Activated CD4-positive, alpha-beta T cell treated with anti-CD3 and anti-CD28 coated beads, Interleukin-2, amount 10 ng/mL, durations not matched to agents 7 days and 5 days (primary cell): ENCODE measurements around the gene ECHDC1. TPM values are rescaled to one million over a fixed set of nuclear protein-coding genes. Genes with fewer than 3 reads are reported as not detected.

Experiments
- CTCF ChIA-PET: fragments of 350-600 bp; sonication (Branson Sonifier 250); formaldehyde crosslinking; loops from one replicate; lab custom pipeline; 2021; ENCODE audit warnings: antibody characterized with exemption; lab: Charles Lee
- POLR2A ChIA-PET: fragments of 350-600 bp; sonication (Branson Sonifier 250); formaldehyde crosslinking; loops from one replicate; lab custom pipeline; 2021; ENCODE audit warnings: antibody characterized with exemption; lab: Charles Lee
- DNase-seq: peaks from one replicate; pipeline ENCODE4 v3.0.0-alpha.2; 2020
- H3K27ac Mint-ChIP-seq: one replicate; pipeline ENCODE4 v1.8.0; 2021; ENCODE audit warnings: mild to moderate bottlenecking, moderate library complexity, mixed read lengths
- H3K27me3 Mint-ChIP-seq: one replicate; pipeline ENCODE4 v1.8.0; 2021; ENCODE audit warnings: mixed read lengths
- H3K36me3 Mint-ChIP-seq: one replicate; pipeline ENCODE4 v1.8.0; 2021; ENCODE audit warnings: low read depth, mixed read lengths
- H3K4me1 Mint-ChIP-seq: one replicate; pipeline ENCODE4 v1.8.0; 2021; ENCODE audit warnings: mixed read lengths
- H3K4me3 Mint-ChIP-seq: one replicate; pipeline ENCODE4 v1.8.0; 2021; ENCODE audit warnings: mild to moderate bottlenecking, moderate library complexity, mixed read lengths
- H3K9me3 Mint-ChIP-seq: one replicate; pipeline ENCODE4 v1.8.0; 2021; ENCODE audit warnings: mixed read lengths
- total RNA-seq, 2 experiments: library from RNA; stranded (reverse); gene quantifications; one replicate each; pipeline ENCODE4 v1.2.3, GENCODE V29; 2021

Gene ECHDC1
- total RNA-seq, 2 experiments from 2014 or later = 31.1 to 38.5 TPM

DNA sequence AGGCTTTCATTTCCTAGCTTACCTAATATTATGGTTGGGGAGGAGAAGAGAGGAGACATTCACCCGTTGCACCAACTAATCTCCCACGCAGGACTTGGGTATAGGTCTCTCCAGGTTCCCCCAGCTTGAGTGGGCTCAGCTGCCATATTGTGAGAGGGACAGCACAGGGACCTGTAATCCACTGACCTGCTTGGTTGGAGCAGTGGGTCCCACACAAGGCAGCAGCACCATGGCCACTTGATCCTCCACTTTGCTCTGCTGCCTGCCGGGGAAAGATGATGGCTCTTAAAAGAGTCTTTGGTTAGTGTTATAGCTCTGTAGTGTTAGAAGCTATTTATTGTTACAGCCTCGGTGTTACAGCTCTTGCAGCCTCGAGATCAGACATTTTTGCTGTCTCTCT, 22.5 kb upstream of the ECHDC1 start:
- H3K4me1 Mint-ChIP-seq = no peaks in the 10 kb centered on the region
- no peak overlapping the region for H3K27ac Mint-ChIP-seq
- H3K27me3 Mint-ChIP-seq = peaks cover 2% of the 10 kb centered on the region
- no peaks in the 10 kb centered on the region for H3K9me3 Mint-ChIP-seq
- POLR2A ChIA-PET = no interaction called here
- H3K36me3 Mint-ChIP-seq = no peaks in the 10 kb centered on the region
- H3K4me3 Mint-ChIP-seq = no peak overlapping the region
- CTCF ChIA-PET = interaction anchor here (1.4 kb wide), 1 partner anchor 16 kb away, joined by 3 read pairs; no protein-coding TSS in a partner anchor
- DNase-seq = no peak

DNA sequence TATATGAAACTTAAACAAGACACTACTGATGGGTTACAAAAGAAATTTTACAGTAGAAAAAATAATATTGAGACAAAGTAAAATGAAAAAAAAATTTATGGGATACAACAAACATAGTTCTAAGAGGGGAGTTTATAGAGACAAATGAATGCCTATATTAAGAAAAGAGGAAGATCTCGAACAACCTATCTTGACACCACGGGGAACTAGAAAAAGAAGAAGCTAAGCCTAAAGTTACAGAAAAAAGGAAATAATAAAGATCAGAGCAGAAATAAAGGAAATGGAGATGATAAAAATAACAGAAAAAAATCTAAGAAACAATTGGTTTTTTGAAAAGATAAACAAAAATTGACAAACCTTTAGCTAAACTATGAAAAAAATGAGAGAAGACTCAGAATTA, 9.1 kb upstream of the ECHDC1 start:
- H3K27ac Mint-ChIP-seq = no peak overlapping the region
- H3K27me3 Mint-ChIP-seq = peaks cover 3% of the 10 kb centered on the region
- peaks cover 3% of the 10 kb centered on the region for H3K36me3 Mint-ChIP-seq
- H3K9me3 Mint-ChIP-seq = peaks cover 32% of the 10 kb centered on the region
- CTCF ChIA-PET = no interaction called here
- DNase-seq = no peak
- no peaks in the 10 kb centered on the region for H3K4me1 Mint-ChIP-seq
- no peak overlapping the region for H3K4me3 Mint-ChIP-seq
- POLR2A ChIA-PET = no interaction called here

GRCh38 chr6:127349980-127350379, 6.6 kb upstream of the ECHDC1 start:
- CTCF ChIA-PET = no interaction called here
- DNase-seq = no peak
- Mint-ChIP-seq H3K27ac (no peak overlapping the region), H3K27me3 (no peaks in the 10 kb centered on the region), H3K36me3 (peaks cover 3% of the 10 kb centered on the region), H3K4me3 (no peak overlapping the region), H3K9me3 (peaks cover 25% of the 10 kb centered on the region), H3K4me1 (no peaks in the 10 kb centered on the region)
- POLR2A ChIA-PET = no interaction called here

DNA sequence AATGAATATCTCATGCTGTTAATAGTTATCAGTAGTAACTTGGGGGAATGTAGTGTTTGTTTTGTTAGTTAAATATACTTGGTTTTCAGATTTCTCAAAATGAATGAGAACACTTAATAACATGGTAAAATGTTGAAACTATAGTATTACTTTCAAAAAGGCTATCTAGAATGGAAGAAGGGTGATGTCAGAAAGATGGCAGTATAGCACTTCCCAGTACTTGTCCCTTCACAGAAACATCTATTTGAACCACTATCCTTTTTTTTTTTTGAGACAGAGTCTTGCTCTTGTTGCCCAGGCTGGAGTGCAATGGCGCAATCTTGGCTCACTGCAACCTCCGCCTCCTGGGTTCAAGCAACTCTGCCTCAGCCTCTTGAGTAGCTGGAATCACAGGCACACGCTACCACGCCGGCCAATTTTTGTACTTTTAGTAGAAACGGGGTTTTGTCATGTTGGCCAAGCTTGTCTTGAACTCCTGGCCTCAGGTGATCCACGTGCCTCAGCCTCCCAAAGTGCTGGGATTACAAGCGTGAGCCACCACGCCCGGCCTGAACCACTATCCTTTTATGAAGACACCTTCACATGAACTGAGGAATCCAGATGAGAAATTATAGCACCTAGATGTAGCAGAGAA, 4.7 kb upstream of the ECHDC1 start:
- ChIA-PET POLR2A (no interaction called here), CTCF (interaction anchor here (1.3 kb wide), 1 partner anchor 82 kb away, joined by 3 read pairs; the partner anchor contains the start of gene RNF146)
- Mint-ChIP-seq H3K9me3 (peaks cover 18% of the 10 kb centered on the region), H3K36me3 (peaks cover 3% of the 10 kb centered on the region), H3K27me3 (no peaks in the 10 kb centered on the region), H3K4me1 (no peaks in the 10 kb centered on the region), H3K4me3 (no peak overlapping the region), H3K27ac (no peak overlapping the region)
- no peak for DNase-seq

- CTCF ChIA-PET = interaction anchor here (1.3 kb wide), 1 partner anchor 81 kb away, joined by 3 read pairs; the partner anchor contains the start of gene RNF146
- no peak overlapping the region for H3K4me3 Mint-ChIP-seq
Measured at GRCh38 chr6:127347178-127347577, 3.8 kb upstream of the ECHDC1 start.

DNA sequence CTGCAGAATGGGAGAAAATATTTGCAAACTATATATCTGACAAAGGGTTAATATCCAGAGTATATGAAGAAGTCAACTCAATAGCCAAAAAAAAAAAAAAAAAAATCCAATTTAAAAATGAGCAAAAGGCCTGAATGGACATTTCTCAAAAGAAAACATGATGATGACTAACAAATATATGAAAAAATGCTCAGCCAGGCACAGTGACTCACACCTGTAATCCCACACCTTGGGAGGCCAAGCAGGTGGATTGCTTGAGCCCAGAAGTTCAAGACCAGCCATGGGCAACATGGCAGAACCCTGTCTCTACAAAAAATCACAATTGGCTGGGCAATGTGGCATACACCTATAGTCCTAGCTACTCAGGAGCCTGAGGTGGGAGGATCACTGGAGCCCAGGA, 2.1 kb upstream of the ECHDC1 start:
- ChIA-PET CTCF (no interaction called here), POLR2A (no interaction called here)
- Mint-ChIP-seq H3K4me3 (no peak overlapping the region), H3K27ac (no peak overlapping the region), H3K36me3 (peaks cover 8% of the 10 kb centered on the region), H3K27me3 (no peaks in the 10 kb centered on the region), H3K4me1 (peaks cover 3% of the 10 kb centered on the region), H3K9me3 (peaks cover 11% of the 10 kb centered on the region)
- no peak for DNase-seq

More at GRCh38 chr6:127347178-127347577, 3.8 kb upstream of the ECHDC1 start:
- POLR2A ChIA-PET = no interaction called here
- H3K27ac Mint-ChIP-seq = no peak overlapping the region
- peaks cover 3% of the 10 kb centered on the region for H3K36me3 Mint-ChIP-seq
- H3K27me3 Mint-ChIP-seq = no peaks in the 10 kb centered on the region
- no peak for DNase-seq
- H3K9me3 Mint-ChIP-seq = peaks cover 12% of the 10 kb centered on the region
- no peaks in the 10 kb centered on the region for H3K4me1 Mint-ChIP-seq

DNA sequence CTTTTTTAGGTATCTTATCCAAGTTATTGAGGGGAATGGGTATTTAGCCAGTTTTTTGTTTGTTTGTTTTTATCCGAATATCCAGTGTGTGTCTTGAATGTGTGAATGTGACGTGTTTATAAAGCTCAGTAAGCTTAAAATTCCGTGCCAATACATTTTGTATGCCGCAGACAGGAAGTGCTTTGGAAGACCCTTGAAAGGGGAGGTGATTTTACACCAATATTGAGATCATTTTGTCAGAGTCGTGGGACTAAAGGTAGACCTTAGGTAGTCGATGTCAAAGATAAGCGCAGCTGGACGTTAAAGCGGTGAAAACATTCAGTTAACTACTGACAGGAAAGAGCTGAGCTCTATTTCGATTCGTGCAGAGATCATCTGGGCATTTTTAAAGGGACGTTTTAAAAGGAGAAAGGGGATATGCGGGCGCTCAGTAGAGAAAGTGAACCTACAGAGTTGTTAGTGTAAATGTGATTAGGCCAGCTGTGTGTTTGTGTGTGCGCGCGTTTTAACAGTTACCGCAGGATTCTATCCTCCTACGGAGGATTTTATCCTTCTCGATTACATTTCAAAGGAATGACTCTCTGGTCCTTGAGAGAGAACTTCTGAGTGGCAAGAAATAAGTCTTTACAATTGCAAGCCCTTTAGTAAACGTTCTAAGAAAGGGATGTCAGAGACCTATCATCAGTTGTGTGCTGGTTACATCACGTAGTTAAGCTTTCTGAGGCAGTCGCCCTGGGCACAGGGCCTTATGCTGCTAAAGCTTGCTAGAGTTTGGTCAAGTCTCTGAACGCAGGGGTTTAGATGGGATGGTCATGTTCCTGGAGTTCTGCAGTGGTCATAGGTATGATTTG, 625 bp upstream of the ECHDC1 start:
- CTCF ChIA-PET = no interaction called here
- peak; percentile 25 for DNase-seq
- Mint-ChIP-seq H3K36me3 (peaks cover 7% of the 10 kb centered on the region), H3K27ac (no peak overlapping the region), H3K4me1 (peaks cover 11% of the 10 kb centered on the region), H3K9me3 (peaks cover 3% of the 10 kb centered on the region), H3K4me3 (no peak overlapping the region), H3K27me3 (no peaks in the 10 kb centered on the region)
- POLR2A ChIA-PET = interaction anchor here (0.7 kb wide), 1 partner anchor 76 kb away, joined by 4 read pairs; no protein-coding TSS in a partner anchor

GRCh38 chr6:127342296-127342945, 988 bp downstream of the ECHDC1 start:
- POLR2A ChIA-PET = interaction anchor here (0.7 kb wide), 1 partner anchor 9 kb away, joined by 4 read pairs; no protein-coding TSS in a partner anchor
- CTCF ChIA-PET = interaction anchor here (0.8 to 1.5 kb wide), 5 partner anchors 9 to 174 kb away, joined by 3 to 5 read pairs (median 3); partner anchors contain the start of gene RNF146
- no peak overlapping the region for H3K27ac Mint-ChIP-seq

GRCh38 chr6:127341471-127342202, 1.8 kb downstream of the ECHDC1 start:
- H3K4me3 Mint-ChIP-seq = no peak overlapping the region
- H3K27me3 Mint-ChIP-seq = no peaks in the 10 kb centered on the region
- H3K9me3 Mint-ChIP-seq = no peaks in the 10 kb centered on the region
- CTCF ChIA-PET = interaction anchor here (0.8 to 1.5 kb wide), 5 partner anchors 9 to 175 kb away, joined by 3 to 5 read pairs (median 3); partner anchors contain the start of gene RNF146
- POLR2A ChIA-PET = interaction anchor here (0.9 kb wide), 1 partner anchor 175 kb away, joined by 4 read pairs; no protein-coding TSS in a partner anchor
- peaks cover 7% of the 10 kb centered on the region for H3K36me3 Mint-ChIP-seq
- no peak for DNase-seq
- peaks cover 19% of the 10 kb centered on the region for H3K4me1 Mint-ChIP-seq
- H3K27ac Mint-ChIP-seq = no peak overlapping the region

More at GRCh38 chr6:127342296-127342945, 988 bp downstream of the ECHDC1 start:
- DNase-seq = no peak
- Mint-ChIP-seq H3K27me3 (no peaks in the 10 kb centered on the region), H3K9me3 (no peaks in the 10 kb centered on the region), H3K36me3 (peaks cover 7% of the 10 kb centered on the region), H3K4me3 (no peak overlapping the region), H3K4me1 (peaks cover 14% of the 10 kb centered on the region)

DNA sequence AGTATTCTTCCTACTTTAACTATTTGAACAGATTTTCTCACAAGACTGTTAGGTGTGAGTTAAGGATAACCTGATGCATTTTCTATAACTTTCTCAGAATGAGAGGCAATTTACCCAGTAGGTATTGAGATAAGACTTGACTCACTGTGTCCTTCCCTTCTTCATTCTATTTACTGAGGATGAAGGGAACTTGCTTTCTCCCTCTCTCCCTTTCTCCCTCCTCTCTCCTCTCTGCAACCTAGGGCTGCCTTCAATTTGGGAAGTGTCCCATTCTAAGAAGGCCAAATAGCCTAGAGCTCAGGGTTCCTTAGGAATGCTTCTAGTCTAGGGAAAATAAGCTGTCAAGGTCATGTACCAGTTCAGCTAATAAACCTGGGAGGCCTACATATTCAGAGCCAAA, 3.2 kb downstream of the ECHDC1 start:
- Mint-ChIP-seq H3K36me3 (peaks cover 10% of the 10 kb centered on the region), H3K9me3 (no peaks in the 10 kb centered on the region), H3K27ac (no peak overlapping the region), H3K4me3 (no peak overlapping the region), H3K4me1 (peaks cover 21% of the 10 kb centered on the region), H3K27me3 (no peaks in the 10 kb centered on the region)
- POLR2A ChIA-PET = no interaction called here
- CTCF ChIA-PET = no interaction called here
- no peak for DNase-seq

DNA sequence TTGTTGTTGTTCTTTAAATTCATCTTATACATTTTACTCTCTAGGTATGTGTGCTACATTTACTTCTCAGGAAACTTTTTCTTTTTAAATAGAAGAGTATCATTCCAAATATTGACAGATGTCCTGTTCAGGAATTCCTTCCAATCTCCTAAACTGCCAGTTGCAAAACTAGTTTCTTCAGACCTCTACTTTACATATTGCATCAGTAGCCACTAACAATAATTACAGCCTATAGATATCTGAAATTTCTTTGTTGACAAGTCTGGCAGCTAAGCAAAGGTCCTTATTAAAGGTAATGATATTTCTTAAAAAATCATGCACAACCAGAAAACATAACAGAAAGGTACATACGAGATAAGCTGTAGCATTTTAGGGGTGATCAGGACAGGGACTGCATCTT, 4.5 kb downstream of the ECHDC1 start:
- Mint-ChIP-seq H3K27ac (no peak overlapping the region), H3K4me1 (peaks cover 27% of the 10 kb centered on the region), H3K9me3 (no peaks in the 10 kb centered on the region), H3K4me3 (no peak overlapping the region), H3K36me3 (peaks cover 10% of the 10 kb centered on the region), H3K27me3 (no peaks in the 10 kb centered on the region)
- ChIA-PET POLR2A (no interaction called here), CTCF (no interaction called here)
- DNase-seq = no peak
